GM18870 (cell line): ENCODE results near the gene STK25.
"Not testable (repeated sequence)": the region's sequence is repeated elsewhere in the genome, so short reads cannot be mapped to it uniquely, and the experiment has no call there.

Experiments used
- ATAC-seq: cut with Tn5 transposase; IDR thresholded peaks from one replicate; pipeline ENCODE4 v1.9.1; 2021; ENCODE audit warnings: moderate library complexity; ENCODE audit not compliant: unreplicated experiment

The STK25 gene

DNA sequence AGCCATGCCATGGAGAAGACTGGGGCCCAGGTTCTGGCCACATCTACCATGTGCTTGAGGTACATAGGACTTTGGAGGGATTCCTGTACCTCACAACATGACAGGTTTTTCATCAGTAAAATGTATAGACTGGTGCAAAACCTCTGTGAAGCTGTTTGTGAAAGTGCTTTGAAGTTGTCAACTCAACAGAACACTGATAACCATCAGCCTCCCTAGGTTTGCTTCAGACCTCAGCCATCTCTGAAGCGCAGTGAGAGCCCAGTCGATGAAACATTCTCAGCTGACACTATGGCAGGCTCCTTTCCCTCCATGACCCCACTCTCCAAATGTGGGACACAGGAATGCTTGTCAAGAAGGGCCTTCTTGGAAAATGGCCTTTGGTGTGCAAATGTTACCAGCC is 38.6 kb downstream of the STK25 start:
- no peak for ATAC-seq

DNA sequence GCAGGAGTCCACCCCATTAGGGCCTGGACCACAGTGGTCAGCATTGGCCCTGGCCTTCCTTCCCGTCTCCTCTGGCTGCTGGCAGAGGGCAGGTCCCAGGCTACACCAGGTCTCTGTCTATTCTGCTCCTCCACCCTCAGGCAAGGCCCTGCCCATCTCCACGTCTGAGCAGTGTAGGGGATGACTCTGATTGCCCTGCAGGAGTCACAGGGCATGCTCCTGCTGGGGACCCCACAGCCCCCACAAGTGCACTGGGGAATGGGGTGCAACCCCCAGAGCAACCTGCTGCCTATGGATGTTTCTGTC is 40.0 kb downstream of the STK25 start:
- ATAC-seq = no peak

DNA sequence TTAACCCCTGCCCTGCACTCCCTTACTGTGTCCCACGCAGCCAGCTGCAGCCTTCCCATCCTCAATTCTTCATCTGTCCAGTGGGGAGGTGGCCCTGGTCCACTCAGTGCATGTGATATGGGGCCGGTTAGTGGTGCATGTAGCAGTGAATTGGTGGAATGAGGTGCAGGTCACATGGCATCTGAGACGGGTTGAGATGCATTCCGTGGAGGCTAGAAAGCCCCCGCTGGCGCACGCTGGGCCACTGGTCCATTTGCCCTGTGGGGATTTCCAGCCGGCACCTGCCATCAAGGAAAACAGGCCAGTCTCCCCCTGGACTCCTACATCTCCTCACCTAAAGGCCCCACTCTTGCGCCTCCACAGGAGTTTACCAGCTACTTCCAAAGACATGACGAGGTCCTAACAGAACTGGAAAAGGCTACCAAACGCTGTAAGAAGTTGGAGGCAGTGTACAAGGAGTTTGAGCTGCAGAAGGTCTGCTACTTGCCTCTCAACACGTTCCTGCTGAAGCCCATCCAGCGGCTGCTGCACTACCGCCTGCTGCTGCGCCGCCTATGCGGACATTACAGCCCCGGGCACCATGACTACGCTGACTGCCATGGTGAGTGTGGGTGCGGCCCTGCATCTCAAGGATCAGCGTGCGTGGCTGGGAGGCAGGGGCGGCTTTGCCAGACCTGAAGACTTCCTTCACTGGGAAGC is 40.5 kb downstream of the STK25 start:
- no peak for ATAC-seq

DNA sequence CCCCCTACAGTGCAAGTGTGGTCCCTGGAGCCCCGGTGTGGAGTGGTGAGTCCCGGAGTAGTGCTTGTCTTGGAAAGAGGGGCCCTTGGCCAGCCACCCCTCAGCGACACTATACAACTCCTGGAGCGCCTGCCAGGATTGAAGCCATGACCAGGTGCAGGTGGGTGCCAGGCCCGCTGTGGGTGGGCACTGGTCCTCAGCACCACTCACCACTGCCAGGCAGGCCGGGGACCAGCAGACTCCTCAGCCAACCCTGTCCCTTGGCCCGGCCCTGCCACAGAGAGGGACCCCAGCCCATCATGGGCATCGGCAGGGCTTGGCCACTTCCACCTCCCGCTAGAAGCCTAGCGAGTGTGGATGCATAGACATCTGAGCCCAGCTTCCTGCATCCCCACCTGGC is 42.2 kb downstream of the STK25 start:
- no peak for ATAC-seq

DNA sequence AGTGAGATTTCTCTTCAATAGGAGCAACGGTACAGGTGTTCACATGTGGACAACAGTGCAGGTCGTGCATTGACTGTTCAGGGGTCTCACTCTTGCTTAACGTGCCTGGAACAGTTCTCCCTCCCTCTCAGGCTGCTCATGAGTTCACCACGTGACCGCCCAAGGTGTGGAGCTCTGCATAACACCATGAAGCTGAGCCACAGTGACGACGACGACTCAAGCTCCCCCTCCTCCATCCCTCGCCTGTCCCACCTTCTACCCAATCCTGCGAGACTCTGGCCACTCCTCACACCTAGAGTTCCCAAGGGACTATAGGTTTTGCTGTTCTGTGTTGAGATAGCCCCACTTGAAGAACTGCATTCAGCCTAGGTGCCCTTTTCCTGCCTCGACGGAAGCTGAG is 42.8 kb downstream of the STK25 start:
- ATAC-seq = no peak

DNA sequence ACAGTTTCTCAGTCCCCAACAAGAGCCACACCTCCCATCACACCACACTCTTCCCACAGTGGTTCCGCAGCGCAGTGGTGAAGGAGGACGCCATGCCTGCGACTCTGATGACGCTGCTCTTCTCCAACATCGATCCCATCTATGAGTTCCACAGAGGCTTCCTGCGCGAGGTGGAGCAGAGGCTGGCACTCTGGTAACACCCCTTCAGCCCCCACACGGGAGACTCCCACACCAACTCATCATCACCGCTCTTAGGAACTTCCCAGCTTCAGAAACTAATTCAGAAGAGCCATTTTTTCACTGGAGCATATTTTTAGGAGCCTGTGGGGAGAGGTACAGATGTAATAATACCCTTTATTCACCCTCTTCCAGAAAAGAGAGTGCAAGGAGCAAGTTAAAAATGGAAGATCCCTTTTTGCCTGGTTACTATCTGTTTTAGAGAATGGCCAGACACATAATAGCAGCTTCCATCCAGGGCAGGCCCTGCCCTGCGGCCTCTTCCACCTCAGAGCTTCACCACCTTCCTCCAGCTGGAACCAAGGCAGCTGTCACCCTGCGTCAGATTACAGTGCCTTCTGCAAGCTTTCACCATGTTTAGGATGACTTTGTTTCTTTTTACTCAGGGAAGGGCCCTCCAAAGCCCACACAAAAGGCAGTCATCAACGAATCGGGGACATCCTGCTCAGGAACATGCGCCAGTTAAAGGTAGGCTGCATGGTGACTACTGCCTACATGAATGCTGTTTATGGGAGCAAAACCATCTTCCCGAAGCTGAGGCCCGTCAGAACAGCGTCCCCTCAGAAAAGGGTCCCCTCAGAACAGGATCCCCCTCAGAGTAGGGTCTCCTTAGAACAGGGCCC is 44.9 kb downstream of the STK25 start:
- no peak for ATAC-seq

DNA sequence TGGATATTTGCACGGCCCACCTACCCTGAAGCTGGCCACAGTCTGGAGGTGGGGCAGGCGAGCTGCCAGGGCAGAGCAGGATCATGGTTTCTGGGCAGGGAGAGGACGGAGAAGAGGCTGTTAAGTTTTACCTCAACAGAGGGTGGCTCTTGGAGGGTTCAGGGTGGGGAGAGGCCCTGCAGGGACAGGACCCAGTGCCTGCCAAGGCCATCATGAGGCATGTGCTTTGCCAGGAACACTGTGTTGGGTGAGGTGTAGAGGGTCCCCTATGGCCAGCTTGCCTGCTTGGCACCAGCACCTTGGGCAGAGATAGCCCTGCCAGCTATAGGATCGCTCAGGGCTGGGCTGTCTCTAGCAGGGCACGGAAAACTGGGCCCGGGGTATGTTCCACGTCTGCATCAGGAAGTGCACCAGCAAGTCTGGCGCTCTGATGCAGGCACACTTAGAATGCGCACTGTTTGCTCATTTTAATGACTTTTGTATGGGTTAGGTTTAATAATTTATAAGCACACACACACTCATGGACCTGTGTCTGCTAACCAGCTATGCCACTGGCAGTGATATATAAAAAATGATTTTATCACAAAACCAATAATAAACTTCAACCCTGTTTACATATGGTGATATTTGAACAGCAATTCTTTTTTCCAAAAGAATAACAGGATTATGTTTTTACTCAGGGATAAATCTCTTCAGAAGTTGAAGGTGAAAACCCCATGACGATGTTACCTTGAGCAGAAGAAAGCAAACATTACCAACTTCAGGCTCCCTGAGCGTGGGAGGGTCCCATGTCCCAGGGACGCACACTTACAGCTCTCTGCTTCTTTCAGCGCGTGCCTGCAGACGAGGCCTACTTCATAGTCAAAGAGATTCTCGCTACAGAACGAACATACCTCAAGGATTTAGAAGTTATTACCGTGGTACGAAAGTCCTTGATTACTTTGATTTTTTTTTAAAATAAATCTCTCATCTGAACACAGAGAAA is 46.4 kb downstream of the STK25 start:
- no peak for ATAC-seq

DNA sequence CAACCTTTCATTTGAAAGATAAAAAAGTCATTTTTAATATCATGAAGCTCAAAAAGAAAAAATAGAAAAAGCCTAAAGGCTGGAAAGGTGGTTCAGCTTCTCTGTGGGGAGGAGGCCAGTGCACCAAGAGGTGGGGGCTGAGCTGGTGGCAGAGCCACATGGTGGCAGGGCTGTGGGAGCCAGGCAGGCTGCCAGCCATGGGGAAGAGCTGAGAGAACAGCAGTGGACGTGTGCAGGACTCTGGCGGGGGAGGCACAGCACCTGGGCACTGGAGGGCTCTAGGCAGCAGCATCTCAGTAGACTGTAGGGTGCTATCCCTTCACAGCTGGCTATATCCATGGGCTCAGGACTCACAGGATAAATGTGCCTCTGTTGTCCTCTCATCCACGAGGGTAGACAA is 47.8 kb downstream of the STK25 start:
- no peak for ATAC-seq

DNA sequence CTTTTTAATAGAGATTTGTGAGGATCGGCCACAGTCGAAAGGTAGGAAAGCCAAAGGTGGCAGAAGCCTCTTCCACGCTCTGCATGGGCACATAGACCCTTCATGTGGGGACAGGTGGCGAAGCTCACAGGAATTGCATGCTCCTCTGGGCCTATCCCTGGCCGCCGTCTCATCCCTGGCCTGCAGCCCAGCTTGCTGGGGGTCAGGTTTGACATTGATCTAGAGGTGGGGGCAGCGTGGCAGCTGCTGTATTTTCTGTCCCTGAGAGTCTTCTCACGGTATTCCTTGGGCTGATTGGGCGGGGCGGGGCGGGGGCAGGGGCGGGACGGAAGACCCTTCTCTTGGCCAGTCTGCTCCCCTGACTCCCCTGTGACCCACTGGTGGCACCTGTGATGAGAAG is 48.9 kb downstream of the STK25 start:
- no peak for ATAC-seq

DNA sequence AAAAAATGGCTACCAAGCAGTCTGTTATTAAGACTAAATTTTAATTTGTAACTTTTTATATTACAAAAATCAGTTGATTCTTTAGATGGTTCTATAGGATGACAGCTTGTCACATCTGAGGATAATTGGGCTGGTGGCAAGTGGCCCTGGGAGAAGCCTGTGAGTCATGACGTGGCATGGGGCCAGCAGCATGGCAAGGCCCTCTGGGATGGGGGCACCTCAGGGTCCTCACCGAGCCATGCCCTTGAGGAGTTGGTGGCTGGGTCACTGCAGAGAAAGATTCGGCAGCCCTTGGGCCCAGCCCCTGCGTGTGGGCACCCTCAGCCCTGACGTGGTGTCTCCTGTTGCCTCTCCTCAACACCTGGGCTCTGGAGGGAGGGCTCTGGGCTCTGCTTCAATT is 49.7 kb downstream of the STK25 start:
- no peak for ATAC-seq

DNA sequence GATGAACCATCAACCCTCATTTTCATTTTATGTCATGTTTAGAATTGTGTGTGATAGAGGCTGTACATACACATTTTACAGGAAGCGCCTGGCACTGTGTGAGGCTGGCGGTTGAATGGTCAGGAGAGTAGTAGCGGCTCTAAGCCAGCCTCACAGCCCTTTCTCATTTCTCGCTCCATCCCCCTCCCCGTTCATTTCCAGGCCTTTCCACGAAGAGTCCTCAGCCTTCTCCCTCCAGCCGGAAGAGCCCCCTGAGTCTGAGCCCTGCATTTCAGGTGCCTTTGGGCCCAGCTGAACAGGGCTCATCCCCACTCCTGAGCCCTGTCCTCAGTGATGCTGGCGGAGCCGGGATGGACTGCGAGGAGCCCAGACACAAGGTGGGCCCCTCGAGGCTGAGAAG is 51.8 kb downstream of the STK25 start:
- no peak for ATAC-seq

DNA sequence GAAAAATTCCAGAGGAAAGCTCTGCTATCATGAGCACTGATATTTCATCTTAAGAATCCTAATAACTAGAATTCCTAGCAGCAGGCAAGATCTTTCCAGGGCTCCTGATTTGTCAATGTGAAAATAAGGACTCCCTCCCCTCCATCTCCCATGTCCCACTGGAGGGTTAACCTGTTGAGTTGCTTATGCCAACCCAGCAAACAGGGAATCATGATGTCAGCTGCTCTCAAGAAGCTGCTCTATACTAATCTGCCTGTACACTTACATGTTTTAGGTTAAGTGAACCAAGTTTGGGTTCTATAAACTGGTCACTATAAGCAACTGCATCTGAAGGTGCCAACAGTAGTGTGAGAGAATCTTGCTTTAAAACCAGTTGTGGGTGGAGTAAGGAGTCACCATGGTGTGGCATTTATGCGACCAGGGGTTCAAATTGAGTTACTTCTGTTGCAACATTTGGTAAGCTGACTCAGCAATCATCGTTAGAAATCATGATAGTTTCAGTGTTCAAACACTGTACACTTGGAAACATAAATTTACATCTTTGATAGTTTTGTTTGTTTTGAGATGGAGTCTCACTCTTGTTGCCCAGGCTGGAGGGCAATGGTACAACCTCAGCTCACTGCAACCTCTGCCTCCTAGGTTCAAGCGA is 53.4 kb downstream of the STK25 start:
- no peak for ATAC-seq

DNA sequence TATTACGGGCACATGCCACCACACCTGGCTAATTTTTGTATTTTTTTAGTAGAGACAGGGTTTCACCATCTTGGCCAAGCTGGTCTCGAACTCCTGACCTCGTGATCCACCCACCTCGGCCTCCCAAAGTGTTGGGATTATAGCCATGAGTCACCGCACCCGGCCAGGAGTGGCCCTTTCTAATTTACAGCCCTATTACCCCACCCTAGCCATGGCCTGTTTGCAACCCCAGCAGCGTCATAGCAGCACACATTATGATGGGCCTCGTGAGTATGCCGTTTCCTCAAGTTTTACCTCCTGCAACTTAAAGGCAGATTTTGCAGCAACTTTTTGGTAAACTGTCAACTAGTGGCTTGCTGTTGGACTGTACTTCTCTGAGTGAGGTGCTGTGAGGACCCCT is 54.5 kb downstream of the STK25 start:
- not testable (repeated sequence) for ATAC-seq

DNA sequence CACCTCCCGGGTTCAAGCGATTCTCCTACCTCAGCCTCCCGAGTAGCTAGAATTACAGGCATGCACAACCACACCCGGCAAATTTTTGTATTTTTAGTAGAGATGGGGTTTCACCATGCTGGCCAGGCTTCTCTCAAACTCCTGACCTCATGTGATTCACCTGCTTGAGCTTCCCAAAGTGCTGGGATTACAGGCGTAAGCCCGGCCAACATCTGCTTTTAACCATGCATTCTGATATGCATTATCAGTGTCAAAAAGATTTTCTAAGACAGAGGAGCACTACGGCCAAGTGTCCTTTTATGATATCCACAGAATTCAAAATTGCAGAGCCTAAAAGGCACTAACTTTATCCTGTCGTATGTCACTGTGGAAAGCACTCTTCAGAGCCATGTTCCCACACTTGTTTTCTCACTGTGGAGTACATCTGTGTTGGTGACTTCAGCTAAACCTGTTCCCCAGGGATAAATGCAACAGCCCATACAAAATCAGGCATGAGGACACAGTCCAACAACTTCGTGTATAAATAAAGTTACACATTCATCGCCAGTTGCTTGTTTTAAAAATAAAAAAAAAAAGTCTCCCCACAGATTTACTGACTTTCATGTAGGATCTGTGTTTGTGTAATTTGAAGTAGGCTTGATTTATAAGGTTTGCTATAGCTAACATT is 56.4 kb downstream of the STK25 start:
- no peak for ATAC-seq

DNA sequence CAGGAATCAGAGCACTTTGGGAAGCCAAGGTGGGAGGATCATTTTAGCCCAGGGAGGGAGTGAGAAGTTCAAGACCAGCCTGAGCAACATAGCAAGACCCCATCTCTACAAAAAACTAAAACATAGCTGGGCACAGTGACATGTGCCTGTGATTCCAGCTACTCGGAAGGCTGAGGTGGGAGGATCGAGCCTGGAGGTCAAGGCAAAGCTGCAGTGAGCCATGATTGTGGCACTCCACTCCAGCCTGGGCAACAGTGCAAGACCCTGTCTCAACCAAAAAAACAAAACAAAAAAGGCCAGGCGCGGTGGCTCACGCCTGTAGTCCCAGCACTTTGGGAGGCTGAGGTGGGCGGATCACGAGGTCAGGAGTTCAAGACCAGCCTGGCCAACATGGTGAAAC is 58.3 kb downstream of the STK25 start:
- not testable (repeated sequence) for ATAC-seq

DNA sequence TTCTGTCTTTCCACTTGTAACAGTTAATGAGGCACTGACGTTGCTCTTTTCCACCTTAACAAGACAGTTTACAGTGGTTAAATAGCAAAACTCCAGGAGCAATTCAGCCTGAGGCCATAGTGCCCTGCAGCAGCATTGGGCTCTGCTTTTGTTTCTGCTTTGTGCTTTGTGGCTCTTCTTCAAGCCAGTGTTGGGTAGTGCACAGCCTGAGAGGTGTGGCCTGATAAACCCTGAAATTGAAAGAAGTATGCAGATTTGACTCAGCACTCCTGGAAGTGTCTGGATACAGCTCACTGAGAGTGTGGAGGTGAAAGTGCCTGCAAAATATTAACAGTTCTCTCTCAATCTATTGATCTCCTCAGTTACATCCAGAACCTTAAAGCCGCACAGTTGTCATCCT is 63.0 kb downstream of the STK25 start:
- no peak for ATAC-seq

DNA sequence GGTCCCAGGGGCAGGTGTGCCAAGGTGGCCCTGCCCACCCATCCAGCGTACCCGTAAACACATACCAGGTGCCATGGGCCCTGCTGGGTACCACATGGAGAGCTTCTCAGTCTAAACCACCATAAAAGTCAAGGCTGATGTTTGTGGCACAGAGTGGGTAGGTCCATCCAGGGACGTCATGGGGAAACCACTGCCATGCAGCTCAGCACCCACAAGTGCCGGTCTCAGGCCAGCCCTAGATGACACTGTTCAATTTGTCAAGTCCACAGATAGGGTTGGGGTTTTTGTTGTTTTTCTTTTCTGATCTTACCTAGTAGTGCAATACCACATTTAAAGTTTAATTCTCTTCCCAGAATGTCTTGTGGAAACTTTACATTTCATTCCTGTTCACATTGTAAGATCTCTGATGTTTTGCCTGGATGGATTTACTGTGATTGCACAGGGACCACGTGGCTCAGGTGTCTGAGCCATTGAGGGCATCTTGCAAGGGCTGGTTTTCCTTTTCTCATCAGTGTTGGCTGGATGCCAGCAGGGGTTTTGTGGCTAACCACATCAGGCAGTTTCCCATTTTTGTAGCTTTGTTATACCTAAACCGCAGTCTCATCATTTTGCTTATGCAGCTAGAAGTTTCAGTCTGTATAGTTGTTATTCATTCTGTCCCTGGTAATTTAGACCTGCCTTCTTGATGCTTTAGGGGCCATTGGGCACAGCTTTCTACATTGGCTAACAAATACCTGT is 64.7 kb downstream of the STK25 start:
- peak; percentile 52 for ATAC-seq
